ENCODE measurements around the gene TMF1. TPM values are rescaled to one million over a fixed set of nuclear protein-coding genes. Genes with fewer than 3 reads are reported as not detected.
A peak's percentile ranks its signal among the peaks of the same experiment; 100 is the strongest.

Gene TMF1
- total RNA-seq, 1 donor from 2014 or later, result 15.6 TPM

DNA sequence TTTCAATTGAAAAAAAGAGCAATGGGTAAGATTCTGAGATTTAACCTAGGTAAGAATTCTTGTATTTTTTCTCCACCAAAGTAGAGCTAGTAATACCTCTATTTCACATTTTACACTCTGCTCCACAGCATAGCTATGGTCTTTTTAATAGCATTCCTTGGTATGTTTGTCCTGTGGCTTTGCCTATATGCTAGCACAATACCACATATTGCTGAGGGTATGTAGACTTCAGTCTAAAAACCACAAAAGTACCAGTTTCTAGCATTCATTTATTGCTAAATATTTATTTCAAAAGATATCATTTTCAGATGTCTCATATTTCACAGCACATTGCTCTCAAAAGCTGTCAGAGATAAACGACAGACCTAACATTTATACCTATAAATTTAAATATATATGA, 20.5 kb downstream of the TMF1 start:
- TF ChIP-seq, protein P1, sequence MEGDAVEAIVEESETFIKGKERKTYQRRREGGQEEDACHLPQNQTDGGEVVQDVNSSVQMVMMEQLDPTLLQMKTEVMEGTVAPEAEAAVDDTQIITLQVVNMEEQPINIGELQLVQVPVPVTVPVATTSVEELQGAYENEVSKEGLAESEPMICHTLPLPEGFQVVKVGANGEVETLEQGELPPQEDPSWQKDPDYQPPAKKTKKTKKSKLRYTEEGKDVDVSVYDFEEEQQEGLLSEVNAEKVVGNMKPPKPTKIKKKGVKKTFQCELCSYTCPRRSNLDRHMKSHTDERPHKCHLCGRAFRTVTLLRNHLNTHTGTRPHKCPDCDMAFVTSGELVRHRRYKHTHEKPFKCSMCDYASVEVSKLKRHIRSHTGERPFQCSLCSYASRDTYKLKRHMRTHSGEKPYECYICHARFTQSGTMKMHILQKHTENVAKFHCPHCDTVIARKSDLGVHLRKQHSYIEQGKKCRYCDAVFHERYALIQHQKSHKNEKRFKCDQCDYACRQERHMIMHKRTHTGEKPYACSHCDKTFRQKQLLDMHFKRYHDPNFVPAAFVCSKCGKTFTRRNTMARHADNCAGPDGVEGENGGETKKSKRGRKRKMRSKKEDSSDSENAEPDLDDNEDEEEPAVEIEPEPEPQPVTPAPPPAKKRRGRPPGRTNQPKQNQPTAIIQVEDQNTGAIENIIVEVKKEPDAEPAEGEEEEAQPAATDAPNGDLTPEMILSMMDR (conservative IDR thresholded peaks at IDR 0.05; ENCODE audit: low read depth, low read length), result no peak
- H3K4me3 ChIP-seq (ENCODE audit: low read depth, low read length), result no peak overlapping the region
- DNase-seq (ENCODE audit: low read depth), result no peak

GRCh38 chr3:69020857-69021256, 31.3 kb downstream of the TMF1 start:
- no peak overlapping the region for H3K4me3 ChIP-seq (ENCODE audit: low read depth, low read length)
- TF ChIP-seq, protein P1 (conservative IDR thresholded peaks at IDR 0.05; ENCODE audit: low read depth, low read length), result no peak
- no peak for DNase-seq (ENCODE audit: low read depth)

DNA sequence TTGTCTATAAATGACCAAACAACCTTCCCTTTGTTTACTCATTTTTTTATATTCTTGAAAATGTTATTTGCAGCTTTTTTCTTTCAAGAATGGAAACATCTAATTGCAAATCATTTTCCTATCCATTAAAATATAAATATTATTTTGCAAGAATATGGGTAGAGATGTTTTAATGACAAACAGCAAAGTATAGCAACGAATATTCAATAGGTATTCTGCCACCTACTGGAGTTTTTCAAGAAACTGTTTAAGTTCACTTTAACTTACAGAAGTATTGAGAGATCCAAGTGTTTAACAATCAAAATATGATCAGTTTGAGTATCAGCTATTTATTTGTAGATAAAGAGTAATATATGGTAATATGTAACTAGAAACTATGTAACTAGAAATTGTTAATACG, 31.7 kb downstream of the TMF1 start:
- TF ChIP-seq, protein P1 (conservative IDR thresholded peaks at IDR 0.05; ENCODE audit: low read depth, low read length), result peak; percentile 39
- H3K4me3 ChIP-seq (ENCODE audit: low read depth, low read length), result no peak overlapping the region
- DNase-seq (ENCODE audit: low read depth), result no peak

DNA sequence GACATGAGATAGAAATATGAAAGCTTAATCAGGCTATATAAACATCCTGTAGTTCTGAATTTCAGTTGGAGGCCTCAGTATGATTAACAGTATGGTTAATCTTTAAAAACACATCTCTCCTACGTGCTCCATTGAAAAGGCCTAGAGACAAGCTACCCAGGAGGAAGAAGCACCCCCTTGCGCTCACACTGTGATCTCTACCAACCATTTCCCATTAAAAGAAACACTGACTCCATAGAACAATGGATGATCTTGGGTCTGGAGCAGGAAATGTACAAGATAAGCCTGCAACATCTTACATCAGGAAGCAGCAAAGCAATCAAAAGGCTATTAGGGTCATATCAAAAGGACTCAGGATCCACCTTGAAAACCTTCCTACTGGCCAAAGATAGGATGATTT, 35.2 kb downstream of the TMF1 start:
- H3K4me3 ChIP-seq (ENCODE audit: low read depth, low read length), result no peak overlapping the region
- DNase-seq (ENCODE audit: low read depth), result no peak
- TF ChIP-seq, protein P1 (conservative IDR thresholded peaks at IDR 0.05; ENCODE audit: low read depth, low read length), result no peak

- H3K4me3 ChIP-seq (ENCODE audit: low read depth, low read length), result no peak overlapping the region
- TF ChIP-seq, protein P1 (conservative IDR thresholded peaks at IDR 0.05; ENCODE audit: low read depth, low read length), result no peak
- no peak for DNase-seq (ENCODE audit: low read depth)
These were observed 36.0 kb downstream of the TMF1 start for GRCh38 chr3:69016102-69016501.

GRCh38 chr3:69014022-69014580, 38.0 kb downstream of the TMF1 start:
- peak overlapping the region; percentile 71 for H3K4me3 ChIP-seq (ENCODE audit: low read depth, low read length)
- TF ChIP-seq, protein P1 (conservative IDR thresholded peaks at IDR 0.05; ENCODE audit: low read depth, low read length), result no peak
- DNase-seq (ENCODE audit: low read depth), result no peak

DNA sequence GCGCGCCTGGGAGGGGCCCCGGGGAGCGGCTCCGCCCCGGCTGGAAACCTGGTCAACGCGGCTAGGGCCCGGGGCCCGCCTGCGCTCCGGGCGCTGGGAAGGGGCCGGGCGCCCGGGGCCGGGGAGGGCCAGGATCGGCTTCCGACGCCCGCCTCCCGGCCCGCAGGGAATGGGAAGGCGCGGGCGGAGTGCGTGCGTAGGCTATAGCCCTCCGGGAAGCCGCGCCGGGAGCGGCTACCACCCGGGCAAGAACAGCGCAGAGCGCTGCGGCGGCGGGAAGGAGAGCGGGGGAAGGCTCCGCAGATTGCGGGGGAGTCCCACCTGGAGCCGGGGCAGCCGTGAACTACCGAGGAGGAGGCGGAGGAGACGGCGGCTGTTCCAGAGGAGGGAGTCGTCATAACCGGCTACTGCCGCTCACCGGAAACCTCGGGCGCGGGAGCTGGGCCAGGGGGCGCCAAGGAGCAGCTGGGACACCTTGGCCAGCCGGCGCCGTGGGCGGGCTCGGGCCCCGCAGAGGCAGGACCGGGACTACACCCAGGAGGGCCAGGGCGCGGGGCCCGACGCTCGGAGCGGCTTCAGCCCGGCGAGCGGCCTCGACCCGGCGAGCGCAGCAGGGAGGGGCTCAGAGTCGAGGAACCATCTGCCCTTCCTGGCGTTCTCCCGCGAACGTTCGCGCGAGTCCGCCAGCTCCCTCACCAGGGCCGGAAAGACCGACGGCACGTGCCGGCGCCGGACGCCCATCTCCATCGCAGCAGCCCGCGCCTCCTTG, 38.7 kb downstream of the TMF1 start, which contains the start of gene EOGT:
TSS of gene EOGT (minus strand) at position 432 of the 769 bp plus-strand sequence. CDS start 3,838 bp downstream, outside the sequence.
- H3K4me3 ChIP-seq (ENCODE audit: low read depth, low read length), result peak within 1 kb of the TSS; percentile 71
- no peak for DNase-seq (ENCODE audit: low read depth)
- TF ChIP-seq, protein P1 (conservative IDR thresholded peaks at IDR 0.05; ENCODE audit: low read depth, low read length), result peak; percentile 63

Measured in epithelial cell of proximal tubule (primary cell).